ENCODE measurements around the gene BBIP1. TPM values are rescaled to one million over a fixed set of nuclear protein-coding genes. Genes with fewer than 3 reads are reported as not detected.

BBIP1 gene
- total RNA-seq, 2 experiments from 2014 or later, result 32.4 to 34.4 TPM

GRCh38 chr10:110871298-110872084, 47.5 kb downstream of the BBIP1 start, which contains the start of gene PDCD4:
TSS of gene PDCD4 (plus strand) at chr10:110871928. CDS start at chr10:110876028, 4,100 bp downstream.
- Histone ChIP-seq H3K27ac (ENCODE audit: low read depth, low read length, poor library complexity, severe bottlenecking) (peak within 1 kb of the TSS; percentile 92), H3K4me2 (ENCODE audit: low read length) (peak within 1 kb of the TSS; percentile 92), H3K9me2 (ENCODE audit: insufficient read depth, low read length) (no peaks in the 10 kb centered on the region), H3K4me1 (ENCODE audit: insufficient read depth, low read length, poor library complexity, severe bottlenecking) (peaks cover 69% of the 10 kb centered on the region), H3K9me3 (ENCODE audit: low read length) (peaks cover 12% of the 10 kb centered on the region; the same call in 1 of the 2 replicates), H4K20me1 (ENCODE audit: insufficient read depth, low read length) (no peaks in the 10 kb centered on the region), H2AFZ (ENCODE audit: low read length) (peak within 1 kb of the TSS; percentile 24; the same call in 1 of the 2 replicates), H3K36me3 (ENCODE audit: insufficient read depth, low read length) (peaks cover 12% of the 10 kb centered on the region), H3K4me3 (ENCODE audit: low read depth, low read length, poor library complexity, severe bottlenecking) (peak within 1 kb of the TSS; percentile 74), H3K79me2 (ENCODE audit: insufficient read depth, low read depth, low read length) (peaks cover 47% of the 10 kb centered on the region)
- TSS peak; percentile 89 for BruUV-seq (replicated peaks)
- TF ChIP-seq CTCF (conservative IDR thresholded peaks at IDR 0.05; ENCODE audit: low read length) (no peak), EZH2phosphoT487 (IDR thresholded peaks at IDR 0.05; ENCODE audit: borderline replicate concordance, low read depth, low read length) (no peak)
- peak; percentile 93 for DNase-seq (ENCODE audit: low spot score)
- intact Hi-C loops (cut with micrococcal nuclease; ENCODE audit: unreplicated experiment), result loop anchor here (1.0 to 5.0 kb wide), 4 partner anchors 29 to 219 kb away; no protein-coding TSS in a partner anchor
- ChIA-PET CTCF (ENCODE audit: unreplicated experiment) (no interaction called here), POLR2A (interaction anchor here (0.5 to 1.3 kb wide), 14 partner anchors 8 to 148 kb away, joined by 3 to 18 read pairs (median 4); no protein-coding TSS in a partner anchor)

GRCh38 chr10:110870823-110871297, 48.1 kb downstream of the BBIP1 start:
- H3K4me1 ChIP-seq (ENCODE audit: insufficient read depth, low read length, poor library complexity, severe bottlenecking), result peaks cover 71% of the 10 kb centered on the region
- no peak for DNase-seq (ENCODE audit: low spot score)
- intact Hi-C loops (cut with micrococcal nuclease; ENCODE audit: unreplicated experiment), result loop anchor here (5.0 kb wide), 1 partner anchor 219 kb away; no protein-coding TSS in a partner anchor
- peaks cover 6% of the 10 kb centered on the region; the same call in 1 of the 2 replicates for H3K9me3 ChIP-seq (ENCODE audit: low read length)
- POLR2A ChIA-PET, result interaction anchor here (0.6 to 1.3 kb wide), 10 partner anchors 9 to 67 kb away, joined by 3 to 18 read pairs (median 4); no protein-coding TSS in a partner anchor
- H3K9me2 ChIP-seq (ENCODE audit: insufficient read depth, low read length), result no peaks in the 10 kb centered on the region
- H3K27ac ChIP-seq (ENCODE audit: low read depth, low read length, poor library complexity, severe bottlenecking), result peak overlapping the region; percentile 92
- peak overlapping the region; percentile 92 for H3K4me2 ChIP-seq (ENCODE audit: low read length)
- TF ChIP-seq CTCF (conservative IDR thresholded peaks at IDR 0.05; ENCODE audit: low read length) (no peak), EZH2phosphoT487 (IDR thresholded peaks at IDR 0.05; ENCODE audit: borderline replicate concordance, low read depth, low read length) (no peak)
- peaks cover 40% of the 10 kb centered on the region for H3K79me2 ChIP-seq (ENCODE audit: insufficient read depth, low read depth, low read length)
- CTCF ChIA-PET (ENCODE audit: unreplicated experiment), result no interaction called here
- no peaks in the 10 kb centered on the region for H4K20me1 ChIP-seq (ENCODE audit: insufficient read depth, low read length)
- H3K36me3 ChIP-seq (ENCODE audit: insufficient read depth, low read length), result peaks cover 6% of the 10 kb centered on the region
- H2AFZ ChIP-seq (ENCODE audit: low read length), result peak overlapping the region; percentile 22; the same call in 1 of the 2 replicates
- peak overlapping the region; percentile 74 for H3K4me3 ChIP-seq (ENCODE audit: low read depth, low read length, poor library complexity, severe bottlenecking)
- no TSS peak for BruUV-seq (replicated peaks)
